Measurements from ENCODE around the gene P2RY8.
"Not testable (repeated sequence)": the region's sequence is repeated elsewhere in the genome, so short reads cannot be mapped to it uniquely, and the experiment has no call there.

The P2RY8 gene, protein sequence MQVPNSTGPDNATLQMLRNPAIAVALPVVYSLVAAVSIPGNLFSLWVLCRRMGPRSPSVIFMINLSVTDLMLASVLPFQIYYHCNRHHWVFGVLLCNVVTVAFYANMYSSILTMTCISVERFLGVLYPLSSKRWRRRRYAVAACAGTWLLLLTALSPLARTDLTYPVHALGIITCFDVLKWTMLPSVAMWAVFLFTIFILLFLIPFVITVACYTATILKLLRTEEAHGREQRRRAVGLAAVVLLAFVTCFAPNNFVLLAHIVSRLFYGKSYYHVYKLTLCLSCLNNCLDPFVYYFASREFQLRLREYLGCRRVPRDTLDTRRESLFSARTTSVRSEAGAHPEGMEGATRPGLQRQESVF

DNA sequence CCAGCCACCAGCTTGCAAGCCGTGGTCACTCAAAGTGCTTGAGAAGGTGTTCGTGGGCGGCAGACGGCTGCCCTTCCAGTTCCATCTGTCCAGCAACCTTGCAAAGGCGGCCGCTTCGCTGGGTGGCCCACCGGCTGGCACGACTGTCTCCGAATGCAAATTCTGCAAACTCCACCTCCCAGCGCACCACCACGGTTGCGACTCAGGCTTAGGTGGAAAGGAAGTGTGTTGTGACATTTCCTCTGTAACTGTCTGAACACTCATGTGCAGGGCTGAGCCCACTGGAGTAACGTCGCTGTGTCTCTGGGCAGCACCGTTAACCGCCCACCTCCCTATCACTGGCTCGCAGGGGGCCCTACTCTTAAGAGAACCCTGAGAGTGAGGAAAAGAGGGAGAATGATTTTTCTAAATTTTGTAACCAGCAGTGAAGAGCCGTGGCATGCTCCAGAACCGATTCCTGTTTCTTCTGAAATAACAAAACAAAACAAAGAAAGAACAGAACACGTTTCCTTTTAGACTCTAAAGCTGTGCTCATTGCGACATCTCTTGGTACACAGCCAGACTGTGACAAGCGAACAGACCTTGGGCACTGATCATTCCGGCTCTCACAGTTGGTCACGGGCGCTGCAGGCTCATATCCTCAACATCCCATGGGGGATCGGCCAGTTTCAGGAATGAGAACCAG is at the start of gene P2RY8:
Gene P2RY8, minus strand, starts transcription at position 155 of the 685 bp plus-strand sequence. CDS start 70,627 bp downstream, outside the sequence.
- peaks cover 2% of the 10 kb centered on the region for H3K36me3 Mint-ChIP-seq (ENCODE audit: low read depth)

DNA sequence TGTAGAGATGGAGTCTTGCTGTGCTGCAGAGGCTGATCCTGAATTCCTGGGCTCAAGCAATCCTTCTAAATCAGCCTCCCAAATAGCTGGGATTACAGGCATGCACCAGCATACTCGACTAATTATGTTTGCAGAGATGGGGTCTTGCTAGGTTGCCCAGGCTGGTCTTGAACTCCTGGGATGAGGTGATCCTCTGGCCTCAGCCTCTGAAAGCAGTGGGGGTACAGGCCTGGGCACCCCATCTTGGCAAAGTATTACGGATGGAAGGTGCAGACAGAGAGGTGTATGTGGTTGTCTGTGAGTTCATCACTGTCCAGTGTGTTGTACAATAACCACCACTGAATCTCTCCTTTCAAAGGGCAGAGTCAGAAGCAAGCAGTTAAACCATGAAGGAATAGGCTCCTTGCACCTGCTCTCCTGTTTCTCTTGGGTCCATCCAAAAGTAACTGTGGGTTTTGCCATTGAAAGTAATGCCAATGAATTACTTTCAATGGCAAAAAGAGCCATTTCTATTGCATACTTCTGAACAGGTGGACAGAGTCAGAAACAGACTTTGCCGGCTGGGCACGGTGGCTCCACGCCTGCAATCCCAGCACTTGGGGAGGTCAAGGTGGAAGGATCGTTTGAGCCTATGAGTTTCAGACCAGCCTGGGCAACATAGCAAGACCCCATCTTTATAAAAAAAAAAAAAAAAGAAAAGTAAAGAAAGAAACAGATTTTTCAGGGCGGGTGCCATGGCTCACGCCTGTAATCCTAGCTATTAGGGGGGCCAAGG is 47.4 kb upstream of the P2RY8 start:
- Mint-ChIP-seq H3K9me3 (peaks cover 5% of the 10 kb centered on the region), H3K27ac (no peak overlapping the region), H3K36me3 (ENCODE audit: low read depth) (no peaks in the 10 kb centered on the region)

More for the DNA sequence above, at the start of gene P2RY8:
- Mint-ChIP-seq H3K27ac (peak within 1 kb of the TSS; percentile 98), H3K4me3 (peak within 1 kb of the TSS; percentile 87), H3K9me3 (no peaks in the 10 kb centered on the region), H3K27me3 (no peaks in the 10 kb centered on the region), H3K4me1 (peaks cover 42% of the 10 kb centered on the region)
- peak; percentile 84 for ATAC-seq
- peak; percentile 79 for DNase-seq

DNA sequence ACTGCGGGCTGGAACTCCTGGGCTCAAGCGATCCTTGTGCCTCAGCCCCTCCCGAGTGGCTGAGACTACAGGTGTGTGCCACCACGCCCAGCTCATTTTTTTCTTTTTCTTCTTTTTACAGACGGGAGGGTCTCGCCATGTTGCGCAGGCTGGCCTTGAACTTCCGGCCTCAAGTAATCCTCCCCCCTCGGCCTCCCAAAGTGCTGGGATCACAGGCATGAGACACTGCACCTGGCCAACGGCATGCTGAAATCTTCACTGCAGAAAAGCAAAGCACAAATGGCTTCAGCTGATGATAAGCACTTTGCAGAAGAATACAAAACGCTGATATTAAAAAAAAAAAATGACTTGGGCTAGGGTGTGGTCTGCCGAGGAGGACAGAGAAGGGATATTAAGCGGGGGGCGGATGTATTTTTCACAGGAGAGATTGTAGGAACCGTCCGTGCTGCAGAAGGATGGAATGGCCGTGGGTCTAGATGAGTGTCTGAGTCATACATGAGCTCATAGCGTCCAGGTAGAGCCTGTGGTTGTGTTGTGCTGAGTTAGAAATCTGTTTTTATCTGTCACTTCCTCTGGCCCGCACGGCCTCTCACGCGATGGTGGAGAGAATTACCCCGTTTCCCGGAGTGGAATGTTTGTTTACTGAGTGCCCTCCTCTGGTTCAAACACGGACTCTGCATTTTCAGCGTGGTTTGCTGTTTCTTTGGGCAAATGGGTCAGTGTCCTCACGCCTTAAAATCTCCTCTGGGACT is 45.9 kb upstream of the P2RY8 start:
- Mint-ChIP-seq H3K27ac (peak overlapping the region; percentile 72), H3K36me3 (ENCODE audit: low read depth) (no peaks in the 10 kb centered on the region), H3K4me1 (peaks cover 25% of the 10 kb centered on the region), H3K9me3 (peaks cover 5% of the 10 kb centered on the region), H3K4me3 (peak overlapping the region; percentile 21), H3K27me3 (no peaks in the 10 kb centered on the region)
- ATAC-seq (peak; percentile 79), DNase-seq (peak; percentile 40)

More for the DNA sequence above, 47.4 kb upstream of the P2RY8 start:
- Mint-ChIP-seq H3K4me3 (no peak overlapping the region), H3K4me1 (peaks cover 26% of the 10 kb centered on the region), H3K27me3 (no peaks in the 10 kb centered on the region)
- DNase-seq (no peak), ATAC-seq (no peak)

DNA sequence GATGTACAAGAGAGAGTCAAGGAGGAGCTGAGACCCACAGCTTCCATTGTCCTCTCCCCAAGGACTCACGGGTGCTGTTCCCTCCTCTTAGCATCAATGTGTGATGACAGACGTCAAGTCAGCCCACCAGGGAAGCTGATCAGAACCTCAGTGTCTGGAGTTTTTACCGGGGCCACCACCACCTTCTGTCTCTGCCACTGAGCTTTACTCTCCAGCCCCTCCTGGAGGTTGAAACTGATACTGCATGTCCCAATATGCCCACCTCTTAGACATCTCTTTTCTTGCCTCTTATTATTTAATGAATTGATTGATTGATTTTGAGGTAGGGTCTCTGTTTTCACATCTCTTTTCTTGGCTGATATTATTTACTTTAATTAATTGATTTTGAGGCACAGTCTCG is 44.1 kb upstream of the P2RY8 start:
- no peak overlapping the region for H3K4me3 Mint-ChIP-seq
- H3K9me3 Mint-ChIP-seq, result peaks cover 5% of the 10 kb centered on the region
- DNase-seq (peak; percentile 86), ATAC-seq (peak; percentile 81)
- peaks cover 23% of the 10 kb centered on the region for H3K4me1 Mint-ChIP-seq
- H3K36me3 Mint-ChIP-seq (ENCODE audit: low read depth), result no peaks in the 10 kb centered on the region
- no peak overlapping the region for H3K27ac Mint-ChIP-seq
- no peaks in the 10 kb centered on the region for H3K27me3 Mint-ChIP-seq

DNA sequence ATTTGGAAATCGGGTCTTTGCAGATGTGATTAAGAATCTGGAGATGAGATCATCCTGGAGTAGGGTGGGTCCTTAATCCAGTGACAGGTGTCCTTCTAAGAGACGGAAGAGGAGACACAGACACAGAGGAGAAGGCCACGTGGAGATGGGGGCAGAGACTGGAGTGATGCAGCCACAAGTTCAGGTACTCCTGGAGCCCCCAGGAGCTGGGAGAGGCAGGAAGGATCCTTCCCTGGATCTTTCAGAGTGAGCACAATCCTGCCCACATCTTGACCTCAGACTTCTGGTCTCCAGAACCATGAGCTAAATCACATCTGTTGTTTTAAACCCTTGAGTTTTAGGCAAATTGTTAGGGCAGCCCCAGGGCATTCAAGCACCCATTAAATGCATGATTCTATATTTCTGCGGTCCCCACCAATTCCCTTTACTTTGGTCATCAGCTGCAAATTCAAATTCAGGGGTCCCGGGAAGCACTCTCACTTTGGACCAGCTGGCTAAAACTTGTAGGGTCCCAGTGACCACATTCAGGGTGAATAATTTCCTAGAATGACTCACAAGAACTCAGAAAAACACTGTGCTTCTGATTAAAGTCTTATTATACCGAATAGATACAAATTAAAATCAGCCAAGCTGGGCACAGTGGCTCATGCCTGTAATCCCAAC is 41.7 kb upstream of the P2RY8 start:
- Mint-ChIP-seq H3K27ac (no peak overlapping the region), H3K36me3 (ENCODE audit: low read depth) (no peaks in the 10 kb centered on the region), H3K4me1 (peaks cover 20% of the 10 kb centered on the region), H3K9me3 (peaks cover 5% of the 10 kb centered on the region), H3K27me3 (no peaks in the 10 kb centered on the region), H3K4me3 (no peak overlapping the region)
- DNase-seq, result peak; percentile 2
- ATAC-seq, result no peak

DNA sequence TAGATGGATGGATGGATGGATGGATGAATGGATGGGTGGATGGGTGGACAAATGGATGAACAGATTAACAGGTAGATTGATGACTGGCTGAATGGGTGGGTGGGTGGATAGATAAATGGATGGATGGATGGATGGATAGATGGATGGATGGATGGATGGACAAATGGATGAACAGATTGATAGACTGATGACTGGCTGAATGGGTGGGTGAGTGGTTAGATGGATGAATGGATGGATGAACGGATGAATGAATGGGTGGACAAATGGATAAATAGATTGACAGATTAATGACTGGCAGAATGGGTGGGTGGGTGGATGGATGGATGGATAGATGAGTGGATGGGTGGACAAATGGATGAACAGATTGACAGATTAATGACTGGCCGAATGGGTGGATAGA is 40.9 kb upstream of the P2RY8 start:
- H3K27me3 Mint-ChIP-seq, result no peaks in the 10 kb centered on the region
- H3K27ac Mint-ChIP-seq, result no peak overlapping the region
- H3K36me3 Mint-ChIP-seq (ENCODE audit: low read depth), result no peaks in the 10 kb centered on the region
- H3K4me1 Mint-ChIP-seq, result peaks cover 12% of the 10 kb centered on the region
- H3K4me3 Mint-ChIP-seq, result no peak overlapping the region
- ATAC-seq (no peak), DNase-seq (no peak)
- peaks cover 5% of the 10 kb centered on the region for H3K9me3 Mint-ChIP-seq

DNA sequence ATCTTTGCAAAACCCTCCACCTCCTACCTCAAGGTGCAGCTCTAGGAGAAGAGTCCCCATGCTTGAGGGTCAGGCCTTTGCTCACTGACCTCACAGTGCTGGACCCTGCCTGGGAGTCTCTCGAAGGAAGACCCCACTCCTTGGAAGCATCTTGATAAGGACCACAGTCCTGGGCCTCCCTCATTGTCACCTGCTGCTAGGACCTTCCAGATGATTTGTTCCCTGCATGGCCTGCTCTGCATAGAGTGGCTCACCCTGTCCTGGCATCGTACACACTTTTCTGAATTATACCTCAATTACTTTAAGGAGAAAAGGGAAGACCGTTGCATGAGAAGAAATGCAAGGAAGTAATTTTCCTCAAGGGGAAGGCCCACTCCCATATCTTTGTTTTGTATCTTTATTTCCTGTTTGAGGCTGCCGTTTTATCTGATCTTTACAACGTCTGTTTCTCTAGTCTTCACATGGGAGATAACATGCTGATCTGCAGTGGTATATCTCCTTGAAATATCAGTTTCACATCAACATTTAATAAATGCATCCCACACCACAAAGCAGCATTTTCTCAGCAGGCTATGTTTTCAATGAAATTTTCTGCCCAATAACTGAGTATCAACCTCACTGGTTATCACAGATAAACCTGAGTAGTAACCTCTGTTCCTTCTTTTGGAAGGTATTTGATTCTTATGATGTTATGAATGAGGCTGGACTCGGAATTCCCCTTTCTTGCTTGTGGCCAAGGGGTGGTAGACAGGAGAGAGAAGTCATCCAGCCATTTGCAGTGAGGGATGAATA is 39.4 kb upstream of the P2RY8 start:
- Mint-ChIP-seq H3K4me1 (peaks cover 10% of the 10 kb centered on the region), H3K9me3 (peaks cover 5% of the 10 kb centered on the region), H3K4me3 (no peak overlapping the region), H3K27me3 (no peaks in the 10 kb centered on the region), H3K36me3 (ENCODE audit: low read depth) (no peaks in the 10 kb centered on the region), H3K27ac (no peak overlapping the region)
- peak; percentile 2 for DNase-seq
- peak; percentile 18 for ATAC-seq

DNA sequence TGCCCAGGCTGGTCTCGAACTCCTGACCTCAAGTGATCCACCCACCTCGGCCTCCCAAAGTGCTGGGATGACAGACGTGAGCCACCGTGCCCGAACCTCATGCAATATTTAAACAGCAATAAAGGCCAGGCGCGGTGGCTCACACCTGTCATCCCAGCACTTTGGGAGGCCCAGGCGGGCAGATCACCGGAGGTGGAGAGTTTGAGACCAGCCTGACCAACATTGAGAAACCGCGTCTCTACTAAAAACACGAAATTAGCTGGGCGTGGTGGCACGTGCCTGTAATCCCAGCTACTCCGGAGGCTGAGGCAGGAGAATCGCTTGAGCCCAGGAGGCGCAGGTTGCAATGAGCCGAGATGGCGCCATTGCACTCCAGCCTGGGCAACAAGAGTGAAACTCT is 37.2 kb upstream of the P2RY8 start:
- not testable (repeated sequence) for H3K27me3 Mint-ChIP-seq; H3K27ac Mint-ChIP-seq; DNase-seq; H3K36me3 Mint-ChIP-seq (ENCODE audit: low read depth); H3K9me3 Mint-ChIP-seq; H3K4me3 Mint-ChIP-seq; ATAC-seq
- peaks cover 19% of the 10 kb centered on the region for H3K4me1 Mint-ChIP-seq

DNA sequence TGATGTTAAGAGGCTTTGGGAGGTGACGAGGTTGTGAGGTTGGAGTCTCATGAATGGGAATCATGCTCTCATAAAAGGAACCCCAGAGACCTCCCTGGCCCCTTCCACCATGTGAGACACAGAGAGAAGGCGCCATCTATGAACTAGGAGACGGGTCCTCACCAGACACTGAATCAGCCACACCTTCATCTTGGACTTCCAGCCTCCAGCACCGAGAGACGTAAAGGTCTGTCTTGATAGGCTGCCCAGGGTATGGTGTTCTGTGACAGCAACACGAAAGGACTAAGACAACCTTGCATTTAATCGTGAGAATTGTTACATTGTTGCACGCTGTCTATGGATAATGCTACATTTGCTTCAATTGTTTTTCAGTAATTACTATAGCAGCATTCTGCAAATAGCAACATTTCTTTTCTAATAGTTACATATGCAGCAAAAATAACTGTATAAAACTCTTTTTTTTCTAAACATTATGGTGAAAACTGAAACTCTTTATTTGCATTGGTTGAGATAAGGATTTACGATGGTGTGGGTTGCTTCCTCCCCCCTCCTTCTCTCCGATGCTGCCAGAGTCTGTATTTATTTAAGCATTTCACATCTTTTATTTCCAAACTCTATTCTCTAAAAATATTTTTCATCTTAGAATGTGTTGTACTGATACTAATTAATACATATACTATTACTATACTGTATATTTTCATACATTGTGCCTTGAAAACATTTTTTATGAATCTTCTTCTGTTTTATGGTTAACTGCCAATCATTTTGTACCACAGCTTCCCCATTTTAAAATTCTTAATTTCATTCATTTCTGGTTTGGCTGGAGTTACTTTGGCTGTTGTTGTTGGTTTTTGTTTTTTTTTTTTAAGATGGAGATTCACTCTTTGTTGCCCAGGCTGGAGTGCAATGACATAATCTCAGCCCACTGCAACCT is 28.0 kb upstream of the P2RY8 start:
- no peak overlapping the region for H3K27ac Mint-ChIP-seq
- no peak for DNase-seq
- peaks cover 27% of the 10 kb centered on the region for H3K4me1 Mint-ChIP-seq
- H3K4me3 Mint-ChIP-seq, result peak overlapping the region; percentile 3
- no peak for ATAC-seq
- H3K9me3 Mint-ChIP-seq, result no peaks in the 10 kb centered on the region
- no peaks in the 10 kb centered on the region for H3K27me3 Mint-ChIP-seq
- H3K36me3 Mint-ChIP-seq (ENCODE audit: low read depth), result peaks cover 2% of the 10 kb centered on the region

DNA sequence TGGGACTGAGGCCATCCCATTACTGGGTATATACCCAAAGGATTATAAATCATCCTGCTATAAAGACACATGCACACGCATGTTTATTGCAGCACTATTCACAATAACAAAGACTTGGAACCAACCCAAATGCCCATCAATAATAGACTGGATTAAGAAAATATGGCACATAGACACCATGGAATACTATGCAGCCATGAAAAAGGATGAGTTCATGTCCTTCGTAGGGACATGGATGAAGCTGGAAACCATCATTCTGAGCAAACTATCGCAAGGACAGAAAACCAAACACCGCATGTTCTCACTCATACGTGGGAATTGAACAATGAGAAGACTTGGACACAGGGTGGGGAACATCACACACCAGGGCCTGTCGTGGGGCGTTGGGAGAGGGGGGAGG is 27.1 kb upstream of the P2RY8 start:
- peaks cover 24% of the 10 kb centered on the region for H3K4me1 Mint-ChIP-seq
- not testable (repeated sequence) for H3K27ac Mint-ChIP-seq; H3K36me3 Mint-ChIP-seq (ENCODE audit: low read depth); H3K27me3 Mint-ChIP-seq; DNase-seq; H3K9me3 Mint-ChIP-seq; H3K4me3 Mint-ChIP-seq; ATAC-seq

DNA sequence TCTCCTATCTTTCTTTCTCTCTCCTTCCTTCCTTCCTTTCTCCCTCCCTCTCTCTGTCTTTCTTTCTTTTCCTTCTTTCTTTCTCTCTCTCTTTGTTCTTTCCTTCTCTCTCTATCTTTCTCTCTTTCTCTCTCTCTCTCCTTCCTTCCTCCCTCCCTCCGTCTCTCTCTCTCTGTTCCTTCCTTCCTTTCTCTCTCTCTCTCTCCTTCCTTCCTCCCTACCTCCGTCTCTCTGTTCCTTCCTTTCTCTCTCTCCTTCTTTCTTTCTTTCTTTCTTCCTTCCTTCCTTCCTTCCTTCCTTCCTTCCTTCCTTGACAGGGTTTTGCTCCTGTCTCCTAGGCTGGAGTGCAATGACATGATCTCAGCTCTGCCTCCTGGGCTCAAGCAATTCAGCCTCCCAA is 24.2 kb upstream of the P2RY8 start:
- DNase-seq (no peak), ATAC-seq (no peak)
- Mint-ChIP-seq H3K4me3 (no peak overlapping the region), H3K27me3 (no peaks in the 10 kb centered on the region), H3K4me1 (peaks cover 23% of the 10 kb centered on the region), H3K27ac (peak overlapping the region; percentile 8), H3K36me3 (ENCODE audit: low read depth) (peaks cover 2% of the 10 kb centered on the region), H3K9me3 (no peaks in the 10 kb centered on the region)

DNA sequence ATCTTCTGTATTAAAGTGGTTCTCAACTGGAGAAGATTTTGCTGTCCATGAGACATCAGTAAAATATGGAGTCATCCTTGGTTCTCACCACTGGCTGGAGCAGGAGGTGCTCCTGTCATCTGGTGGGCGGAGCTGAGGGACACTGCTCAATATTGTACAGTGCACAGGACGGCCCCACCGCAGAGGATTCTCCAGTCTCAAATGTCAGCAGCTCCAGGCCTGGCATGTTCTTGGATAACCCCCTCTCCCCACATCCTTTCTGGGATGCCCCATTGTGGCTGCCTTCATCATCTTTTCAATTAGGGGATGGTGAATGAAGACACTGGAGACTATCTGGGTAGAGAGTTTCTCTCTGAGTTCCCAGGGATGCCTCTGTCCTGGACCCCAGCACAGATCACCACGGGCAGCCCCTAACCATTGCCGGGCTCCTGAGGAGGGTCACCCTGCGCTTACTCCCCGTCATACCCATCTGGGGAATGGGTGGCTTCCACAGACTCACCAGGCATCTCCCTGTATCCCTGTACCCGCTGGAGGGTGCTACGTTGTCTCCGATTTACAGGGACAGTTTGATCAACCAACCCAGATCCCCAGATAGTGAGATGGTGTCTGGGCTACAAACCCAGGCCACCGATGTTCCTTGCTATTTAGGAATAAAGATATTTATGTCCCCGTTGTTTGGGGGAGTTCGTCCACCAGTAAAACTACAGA is 21.9 kb upstream of the P2RY8 start:
- Mint-ChIP-seq H3K9me3 (peaks cover 7% of the 10 kb centered on the region), H3K36me3 (ENCODE audit: low read depth) (no peaks in the 10 kb centered on the region), H3K4me3 (no peak overlapping the region), H3K4me1 (peaks cover 32% of the 10 kb centered on the region), H3K27ac (no peak overlapping the region), H3K27me3 (no peaks in the 10 kb centered on the region)
- DNase-seq (no peak), ATAC-seq (no peak)
